ENCODE results near the gene LMBRD2.

LMBRD2 gene

GRCh38 chr5:36055984-36056383, 95.7 kb downstream of the LMBRD2 start:
- no peak overlapping the region for H2AK5ac ChIP-seq (ENCODE audit: low read depth, low read length)
- no peak overlapping the region for H2BK12ac ChIP-seq (ENCODE audit: low read length)
- H3K36me3 ChIP-seq (replicated peaks in 1 of 2; ENCODE audit: control insufficient read depth in 2 of 2, insufficient read depth in 2 of 2, low read length in 2 of 2): no peaks in the 10 kb centered on the region
- H3K14ac ChIP-seq (ENCODE audit: low read length): no peak overlapping the region
- H3K4me3 ChIP-seq (ENCODE audit: low read length in 2 of 2): no peak overlapping the region
- H3K27ac ChIP-seq (replicated peaks; ENCODE audit: low read length): no peak overlapping the region
- no CpG with 5 or more reads among the region's 5 CpGs for WGBS, 2 donors (ENCODE audit: extremely low coverage in 2 of 2, insufficient read length in 2 of 2, insufficient replicate concordance in 1 of 2)
- H2AFZ ChIP-seq (ENCODE audit: low read length): no peak overlapping the region
- H3K79me1 ChIP-seq (ENCODE audit: low read depth, low read length): no peaks in the 10 kb centered on the region
- H3K9me3 ChIP-seq (replicated peaks in 1 of 2; ENCODE audit: control insufficient read depth in 2 of 2, insufficient read depth in 1 of 2, low read depth in 1 of 2, low read length in 2 of 2): no peaks in the 10 kb centered on the region
- H3K4ac ChIP-seq (ENCODE audit: low read length): no peak overlapping the region
- H2BK15ac ChIP-seq (ENCODE audit: low read length): no peak overlapping the region
- H3K23ac ChIP-seq (ENCODE audit: low read depth, low read length, poor library complexity): no peak overlapping the region
- no peak overlapping the region for H2BK120ac ChIP-seq (ENCODE audit: low read depth, low read length)
- H3K4me1 ChIP-seq (ENCODE audit: control insufficient read depth in 2 of 2, insufficient read depth in 1 of 2, low read depth in 1 of 2, low read length in 2 of 2): peaks cover 0 to 9% of the 10 kb centered on the region in 2 donors
- no peak overlapping the region for H2BK5ac ChIP-seq (ENCODE audit: low read length)
- no peak overlapping the region for H4K91ac ChIP-seq (ENCODE audit: low read depth, low read length, poor library complexity)
- H4K8ac ChIP-seq (ENCODE audit: low read depth, low read length): no peak overlapping the region
- DNase-seq (ENCODE audit: low spot score): no peak
- H3K27me3 ChIP-seq (ENCODE audit: control insufficient read depth in 3 of 3, insufficient read depth in 3 of 3, low read depth in 1 of 3, low read length in 3 of 3): peaks cover 0 to 4% (median 0%) of the 10 kb centered on the region in 3 experiments
- no peak overlapping the region for H3K9ac ChIP-seq (ENCODE audit: low read depth, low read length, poor library complexity)
- no peak overlapping the region for H3K4me2 ChIP-seq (ENCODE audit: insufficient read depth, low read length, poor library complexity, severe bottlenecking)
- no peak overlapping the region for H3K18ac ChIP-seq (ENCODE audit: low read length)

GRCh38 chr5:36054647-36055046, 97.0 kb downstream of the LMBRD2 start:
- Histone ChIP-seq H2BK120ac (ENCODE audit: low read depth, low read length) (no peak overlapping the region), H3K4ac (ENCODE audit: low read length) (no peak overlapping the region), H3K9me3 (replicated peaks in 1 of 2; ENCODE audit: control insufficient read depth in 2 of 2, insufficient read depth in 1 of 2, low read depth in 1 of 2, low read length in 2 of 2) (no peaks in the 10 kb centered on the region), H4K8ac (ENCODE audit: low read depth, low read length) (no peak overlapping the region), H3K4me1 (ENCODE audit: control insufficient read depth in 2 of 2, insufficient read depth in 1 of 2, low read depth in 1 of 2, low read length in 2 of 2) (peaks cover 0 to 7% of the 10 kb centered on the region in 2 donors), H2AFZ (ENCODE audit: low read length) (no peak overlapping the region), H3K14ac (ENCODE audit: low read length) (no peak overlapping the region), H4K91ac (ENCODE audit: low read depth, low read length, poor library complexity) (no peak overlapping the region), H3K18ac (ENCODE audit: low read length) (no peak overlapping the region), H2BK5ac (ENCODE audit: low read length) (no peak overlapping the region), H2BK12ac (ENCODE audit: low read length) (no peak overlapping the region), H3K79me1 (ENCODE audit: low read depth, low read length) (no peaks in the 10 kb centered on the region), H3K4me3 (ENCODE audit: low read length in 2 of 2) (no peak overlapping the region), H3K27ac (replicated peaks; ENCODE audit: low read length) (no peak overlapping the region), H3K36me3 (replicated peaks in 1 of 2; ENCODE audit: control insufficient read depth in 2 of 2, insufficient read depth in 2 of 2, low read length in 2 of 2) (no peaks in the 10 kb centered on the region), H2BK15ac (ENCODE audit: low read length) (no peak overlapping the region), H3K4me2 (ENCODE audit: insufficient read depth, low read length, poor library complexity, severe bottlenecking) (no peak overlapping the region), H3K9ac (ENCODE audit: low read depth, low read length, poor library complexity) (no peak overlapping the region), H2AK5ac (ENCODE audit: low read depth, low read length) (no peak overlapping the region), H3K27me3 (ENCODE audit: control insufficient read depth in 3 of 3, insufficient read depth in 3 of 3, low read depth in 1 of 3, low read length in 3 of 3) (peaks cover 0 to 4% (median 0%) of the 10 kb centered on the region in 3 experiments), H3K23ac (ENCODE audit: low read depth, low read length, poor library complexity) (no peak overlapping the region)
- no peak for DNase-seq (ENCODE audit: low spot score)
- WGBS, 2 donors (ENCODE audit: extremely low coverage in 2 of 2, insufficient read length in 2 of 2, insufficient replicate concordance in 1 of 2): no CpG with 5 or more reads among the region's 3 CpGs

GRCh38 chr5:36052538-36052937, 99.1 kb downstream of the LMBRD2 start:
- no peaks in the 10 kb centered on the region for H3K9me3 ChIP-seq (replicated peaks in 1 of 2; ENCODE audit: control insufficient read depth in 2 of 2, insufficient read depth in 1 of 2, low read depth in 1 of 2, low read length in 2 of 2)
- no peaks in the 10 kb centered on the region for H3K36me3 ChIP-seq (replicated peaks in 1 of 2; ENCODE audit: control insufficient read depth in 2 of 2, insufficient read depth in 2 of 2, low read length in 2 of 2)
- no peak overlapping the region for H3K23ac ChIP-seq (ENCODE audit: low read depth, low read length, poor library complexity)
- no peak overlapping the region for H3K9ac ChIP-seq (ENCODE audit: low read depth, low read length, poor library complexity)
- no peak overlapping the region for H2BK5ac ChIP-seq (ENCODE audit: low read length)
- H3K27me3 ChIP-seq (ENCODE audit: control insufficient read depth in 3 of 3, insufficient read depth in 3 of 3, low read depth in 1 of 3, low read length in 3 of 3): peaks cover 0 to 4% (median 0%) of the 10 kb centered on the region in 3 experiments
- no peak overlapping the region for H3K4me2 ChIP-seq (ENCODE audit: insufficient read depth, low read length, poor library complexity, severe bottlenecking)
- no peak overlapping the region for H3K4ac ChIP-seq (ENCODE audit: low read length)
- no peak overlapping the region for H2BK15ac ChIP-seq (ENCODE audit: low read length)
- H3K27ac ChIP-seq (replicated peaks; ENCODE audit: low read length): no peak overlapping the region
- no peak overlapping the region for H3K18ac ChIP-seq (ENCODE audit: low read length)
- no peak overlapping the region for H3K14ac ChIP-seq (ENCODE audit: low read length)
- no peak overlapping the region for H4K91ac ChIP-seq (ENCODE audit: low read depth, low read length, poor library complexity)
- peaks cover 1% of the 10 kb centered on the region for H3K79me1 ChIP-seq (ENCODE audit: low read depth, low read length)
- DNase-seq (ENCODE audit: low spot score): no peak
- no peak overlapping the region for H2BK12ac ChIP-seq (ENCODE audit: low read length)
- no peak overlapping the region for H3K4me3 ChIP-seq (ENCODE audit: low read length in 2 of 2)
- H3K4me1 ChIP-seq (ENCODE audit: control insufficient read depth in 2 of 2, insufficient read depth in 1 of 2, low read depth in 1 of 2, low read length in 2 of 2): peaks cover 0 to 8% of the 10 kb centered on the region in 2 donors
- no peak overlapping the region for H2AFZ ChIP-seq (ENCODE audit: low read length)
- no peak overlapping the region for H2BK120ac ChIP-seq (ENCODE audit: low read depth, low read length)
- H2AK5ac ChIP-seq (ENCODE audit: low read depth, low read length): no peak overlapping the region
- H4K8ac ChIP-seq (ENCODE audit: low read depth, low read length): no peak overlapping the region

- no peak for DNase-seq (ENCODE audit: low spot score)
- Histone ChIP-seq H3K79me1 (ENCODE audit: low read depth, low read length) (peaks cover 2% of the 10 kb centered on the region), H3K4me2 (ENCODE audit: insufficient read depth, low read length, poor library complexity, severe bottlenecking) (no peak overlapping the region), H3K9ac (ENCODE audit: low read depth, low read length, poor library complexity) (no peak overlapping the region), H4K91ac (ENCODE audit: low read depth, low read length, poor library complexity) (no peak overlapping the region), H3K27me3 (ENCODE audit: control insufficient read depth in 3 of 3, insufficient read depth in 3 of 3, low read depth in 1 of 3, low read length in 3 of 3) (peaks cover 0 to 4% (median 0%) of the 10 kb centered on the region in 3 experiments), H2AK5ac (ENCODE audit: low read depth, low read length) (no peak overlapping the region), H3K9me3 (replicated peaks in 1 of 2; ENCODE audit: control insufficient read depth in 2 of 2, insufficient read depth in 1 of 2, low read depth in 1 of 2, low read length in 2 of 2) (no peaks in the 10 kb centered on the region), H3K23ac (ENCODE audit: low read depth, low read length, poor library complexity) (no peak overlapping the region), H4K8ac (ENCODE audit: low read depth, low read length) (no peak overlapping the region), H3K14ac (ENCODE audit: low read length) (no peak overlapping the region), H2BK12ac (ENCODE audit: low read length) (no peak overlapping the region), H2BK15ac (ENCODE audit: low read length) (no peak overlapping the region), H3K4me1 (ENCODE audit: control insufficient read depth in 2 of 2, insufficient read depth in 1 of 2, low read depth in 1 of 2, low read length in 2 of 2) (peaks cover 0 to 2% of the 10 kb centered on the region in 2 donors), H3K18ac (ENCODE audit: low read length) (no peak overlapping the region), H2BK120ac (ENCODE audit: low read depth, low read length) (no peak overlapping the region), H3K4me3 (ENCODE audit: low read length in 2 of 2) (no peak overlapping the region), H3K27ac (replicated peaks; ENCODE audit: low read length) (no peak overlapping the region), H3K4ac (ENCODE audit: low read length) (no peak overlapping the region), H2BK5ac (ENCODE audit: low read length) (no peak overlapping the region), H3K36me3 (replicated peaks in 1 of 2; ENCODE audit: control insufficient read depth in 2 of 2, insufficient read depth in 2 of 2, low read length in 2 of 2) (no peaks in the 10 kb centered on the region), H2AFZ (ENCODE audit: low read length) (no peak overlapping the region)
- no CpG with 5 or more reads among the region's 4 CpGs for WGBS, 2 donors (ENCODE audit: extremely low coverage in 2 of 2, insufficient read length in 2 of 2, insufficient replicate concordance in 1 of 2)
Measured at GRCh38 chr5:36049949-36050348, 101.7 kb downstream of the LMBRD2 start.
